ENCODE measurements around the gene CNN1.
A peak's percentile ranks its signal among the peaks of the same experiment; 100 is the strongest.

CNN1 gene

GRCh38 chr19:11506967-11507366 lies 31.7 kb upstream of the CNN1 start:
- no peak for DNase-seq (ENCODE audit: low read depth in 2 of 2)
- TF ChIP-seq CTCF (IDR thresholded peaks at IDR 0.05; ENCODE audit: low read depth, low read length): no peak
- no peak overlapping the region for H3K4me3 ChIP-seq (replicated peaks in 1 of 2; ENCODE audit: low read depth in 2 of 2, low read length in 2 of 2)

GRCh38 chr19:11507370-11508078 lies 31.1 kb upstream of the CNN1 start:
- TF ChIP-seq CTCF (IDR thresholded peaks at IDR 0.05; ENCODE audit: low read depth, low read length): no peak
- no peak for DNase-seq (ENCODE audit: low read depth in 2 of 2)
- H3K4me3 ChIP-seq (replicated peaks in 1 of 2; ENCODE audit: low read depth in 2 of 2, low read length in 2 of 2): no peak overlapping the region

GRCh38 chr19:11510444-11510843 lies 28.2 kb upstream of the CNN1 start:
- no peak overlapping the region for H3K4me3 ChIP-seq (replicated peaks in 1 of 2; ENCODE audit: low read depth in 2 of 2, low read length in 2 of 2)
- DNase-seq (ENCODE audit: low read depth in 2 of 2): no peak
- TF ChIP-seq CTCF (IDR thresholded peaks at IDR 0.05; ENCODE audit: low read depth, low read length): no peak

- TF ChIP-seq CTCF (IDR thresholded peaks at IDR 0.05; ENCODE audit: low read depth, low read length): no peak
- no peak for DNase-seq (ENCODE audit: low read depth in 2 of 2)
These were observed 24.7 kb upstream of the CNN1 start for GRCh38 chr19:11513946-11514345.

GRCh38 chr19:11519138-11519537 lies 19.5 kb upstream of the CNN1 start:
- TF ChIP-seq CTCF (IDR thresholded peaks at IDR 0.05; ENCODE audit: low read depth, low read length): no peak
- no peak overlapping the region for H3K4me3 ChIP-seq (replicated peaks in 1 of 2; ENCODE audit: low read depth in 2 of 2, low read length in 2 of 2)
- DNase-seq (ENCODE audit: low read depth in 2 of 2): no peak

More at GRCh38 chr19:11513946-11514345, 24.7 kb upstream of the CNN1 start:
- no peak overlapping the region for H3K4me3 ChIP-seq (replicated peaks in 1 of 2; ENCODE audit: low read depth in 2 of 2, low read length in 2 of 2)

DNA sequence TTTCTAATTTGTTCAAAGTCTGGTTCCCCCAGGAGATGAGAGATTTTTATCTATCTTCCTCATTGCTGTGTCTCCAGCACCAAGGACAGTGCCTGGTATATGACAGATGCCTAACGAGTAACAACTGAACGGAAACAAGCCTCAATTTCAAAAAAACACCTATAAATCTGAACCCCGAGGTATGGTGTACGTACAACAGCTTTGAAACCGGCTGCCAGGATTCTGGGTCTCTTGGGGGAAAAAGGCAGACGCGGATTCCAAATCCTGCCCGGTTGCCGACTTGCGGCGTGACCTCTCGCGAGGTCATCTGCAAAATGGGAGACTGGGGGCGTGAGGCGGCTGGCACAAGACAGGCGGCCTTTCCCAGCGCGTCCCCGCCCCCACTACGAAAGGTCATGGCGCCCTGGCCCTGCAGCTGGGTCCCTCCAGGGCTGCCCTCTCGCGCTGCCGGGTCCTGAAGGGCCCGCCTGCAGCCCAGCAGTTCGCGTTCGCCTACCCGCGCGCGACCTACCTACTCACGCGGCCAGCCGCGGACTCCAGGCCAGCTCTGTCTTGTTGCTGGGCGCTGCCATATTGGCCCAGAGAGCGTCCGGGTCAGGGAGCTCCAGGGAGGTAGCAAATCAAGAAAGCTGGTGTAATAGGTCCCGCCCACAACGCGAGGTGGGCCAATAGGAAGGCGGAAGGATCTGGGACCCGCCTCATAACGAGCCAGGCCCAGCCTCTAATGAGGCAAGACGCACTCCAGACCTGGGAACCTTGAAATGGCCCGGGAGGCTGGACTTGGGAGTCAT lies 9.9 kb upstream of the CNN1 start, which contains the start of gene ECSIT:
Gene ECSIT, minus strand, starts transcription at position 584 of the 791 bp plus-strand sequence. CDS start 9,964 bp downstream, outside the sequence.
- TF ChIP-seq CTCF (IDR thresholded peaks at IDR 0.05; ENCODE audit: low read depth, low read length): no peak
- H3K4me3 ChIP-seq (replicated peaks in 1 of 2; ENCODE audit: low read depth in 2 of 2, low read length in 2 of 2): peak within 1 kb of the TSS; percentile 86 to 91
- peak; percentile 99 for DNase-seq (ENCODE audit: low read depth in 2 of 2)

All from cardiac fibroblast (primary cell).